ENCODE measurements around the gene SPATA13.

DNA sequence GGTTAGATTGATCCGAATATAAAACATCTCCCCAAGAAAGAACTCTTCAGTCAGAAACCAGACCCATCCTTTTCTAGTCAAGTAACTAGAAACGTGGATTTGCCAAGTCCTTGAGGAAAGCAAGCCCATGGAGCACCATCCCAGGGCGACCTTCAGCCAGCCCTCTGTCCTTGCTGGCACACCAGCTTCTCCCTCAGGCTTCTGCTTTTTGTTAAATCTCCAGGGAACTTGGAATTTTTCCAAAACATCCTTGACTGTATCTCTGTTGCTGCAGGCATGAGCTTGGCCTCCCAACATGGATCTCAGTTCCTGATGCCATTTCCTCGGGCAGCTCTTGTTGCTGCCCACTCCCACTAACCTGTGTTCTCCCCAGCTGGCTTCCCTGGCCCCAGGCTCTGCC lies 121.7 kb downstream of the SPATA13 start:
- TF ChIP-seq, protein P1, sequence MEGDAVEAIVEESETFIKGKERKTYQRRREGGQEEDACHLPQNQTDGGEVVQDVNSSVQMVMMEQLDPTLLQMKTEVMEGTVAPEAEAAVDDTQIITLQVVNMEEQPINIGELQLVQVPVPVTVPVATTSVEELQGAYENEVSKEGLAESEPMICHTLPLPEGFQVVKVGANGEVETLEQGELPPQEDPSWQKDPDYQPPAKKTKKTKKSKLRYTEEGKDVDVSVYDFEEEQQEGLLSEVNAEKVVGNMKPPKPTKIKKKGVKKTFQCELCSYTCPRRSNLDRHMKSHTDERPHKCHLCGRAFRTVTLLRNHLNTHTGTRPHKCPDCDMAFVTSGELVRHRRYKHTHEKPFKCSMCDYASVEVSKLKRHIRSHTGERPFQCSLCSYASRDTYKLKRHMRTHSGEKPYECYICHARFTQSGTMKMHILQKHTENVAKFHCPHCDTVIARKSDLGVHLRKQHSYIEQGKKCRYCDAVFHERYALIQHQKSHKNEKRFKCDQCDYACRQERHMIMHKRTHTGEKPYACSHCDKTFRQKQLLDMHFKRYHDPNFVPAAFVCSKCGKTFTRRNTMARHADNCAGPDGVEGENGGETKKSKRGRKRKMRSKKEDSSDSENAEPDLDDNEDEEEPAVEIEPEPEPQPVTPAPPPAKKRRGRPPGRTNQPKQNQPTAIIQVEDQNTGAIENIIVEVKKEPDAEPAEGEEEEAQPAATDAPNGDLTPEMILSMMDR (conservative IDR thresholded peaks at IDR 0.05) = no peak
- no peak for TF ChIP-seq EZH2 (IDR thresholded peaks at IDR 0.05; ENCODE audit: low read depth)

Data from PC-9 (cell line).